Measurements from ENCODE around the gene SSR4. TPM values are rescaled to one million over a fixed set of nuclear protein-coding genes. Genes with fewer than 3 reads are reported as not detected.

SSR4 gene
- total RNA-seq, 1 experiment from 2014 or later, result 298 TPM

GRCh38 chrX:153769865-153770600 lies 24.4 kb upstream of the SSR4 start:
- H4K20me1 ChIP-seq (ENCODE audit: low read length), result no peaks in the 10 kb centered on the region
- ChIA-PET CTCF (no interaction called here), POLR2A (ENCODE audit: unreplicated experiment) (no interaction called here)
- H3K27me3 ChIP-seq (ENCODE audit: low read length), result no peaks in the 10 kb centered on the region
- peaks cover 2% of the 10 kb centered on the region; the same call in 1 of the 2 replicates for H3K36me3 ChIP-seq (ENCODE audit: low read depth, low read length)
- intact Hi-C loops (cut with micrococcal nuclease), result no loop called here
- H3F3A ChIP-seq (ENCODE audit: low read length, unreplicated experiment), result no peaks in the 10 kb centered on the region
- no peak overlapping the region for H2AFZ ChIP-seq (ENCODE audit: low read length)
- DNase-seq (no peak), ATAC-seq (no peak)
- TSS peak; percentile 8 for BruUV-seq (replicated peaks)
- no peak overlapping the region for H3K4me2 ChIP-seq (ENCODE audit: low read length)
- H3K4me3 ChIP-seq (ENCODE audit: low read length), result no peak overlapping the region
- no peak overlapping the region for H3K27ac ChIP-seq (ENCODE audit: low read length)
- no peaks in the 10 kb centered on the region for H3K9me3 ChIP-seq (ENCODE audit: low read length)
- TF ChIP-seq EZH2 (IDR thresholded peaks at IDR 0.05; ENCODE audit: low read length, unreplicated experiment), result no peak
- no peak for TF ChIP-seq EZH2phosphoT487 (IDR thresholded peaks at IDR 0.05; ENCODE audit: borderline replicate concordance, low read length)
- H3K79me2 ChIP-seq (ENCODE audit: low read length), result peaks cover 16% of the 10 kb centered on the region
- H3K9me2 ChIP-seq (replicated peaks; ENCODE audit: low read length), result no peaks in the 10 kb centered on the region
- H3K4me1 ChIP-seq (ENCODE audit: insufficient read depth, low read length), result peaks cover 19% of the 10 kb centered on the region
- no peak overlapping the region for H3K9ac ChIP-seq (ENCODE audit: low read length)

- H2AFZ ChIP-seq (ENCODE audit: low read length), result no peak overlapping the region
- ATAC-seq, result no peak
- H3K4me1 ChIP-seq (ENCODE audit: insufficient read depth, low read length), result peaks cover 11% of the 10 kb centered on the region
- no peaks in the 10 kb centered on the region for H3K27me3 ChIP-seq (ENCODE audit: low read length)
- H3K9me3 ChIP-seq (ENCODE audit: low read length), result no peaks in the 10 kb centered on the region
- H3F3A ChIP-seq (ENCODE audit: low read length, unreplicated experiment), result no peaks in the 10 kb centered on the region
- H3K9ac ChIP-seq (ENCODE audit: low read length), result no peak overlapping the region
- H3K4me3 ChIP-seq (ENCODE audit: low read length), result no peak overlapping the region
- H3K27ac ChIP-seq (ENCODE audit: low read length), result no peak overlapping the region
- TF ChIP-seq CTCF (conservative IDR thresholded peaks at IDR 0.05; ENCODE audit: low read depth, low read length), result no peak
- TF ChIP-seq EZH2phosphoT487 (IDR thresholded peaks at IDR 0.05; ENCODE audit: borderline replicate concordance, low read length), result no peak
- no peak for TF ChIP-seq EZH2 (IDR thresholded peaks at IDR 0.05; ENCODE audit: low read length, unreplicated experiment)
- H3K79me2 ChIP-seq (ENCODE audit: low read length), result peaks cover 8% of the 10 kb centered on the region
- intact Hi-C loops (cut with micrococcal nuclease), result no loop called here
- H3K9me2 ChIP-seq (replicated peaks; ENCODE audit: low read length), result no peaks in the 10 kb centered on the region
- H4K20me1 ChIP-seq (ENCODE audit: low read length), result no peaks in the 10 kb centered on the region
- H3K36me3 ChIP-seq (ENCODE audit: low read depth, low read length), result peaks cover 2% of the 10 kb centered on the region; the same call in 1 of the 2 replicates
- no TSS peak for BruUV-seq (replicated peaks)
- no peak for DNase-seq
- POLR2A ChIA-PET (ENCODE audit: unreplicated experiment), result no interaction called here
- CTCF ChIA-PET, result no interaction called here
- H3K4me2 ChIP-seq (ENCODE audit: low read length), result no peak overlapping the region
Measured at GRCh38 chrX:153770601-153771414, 23.7 kb upstream of the SSR4 start.

GRCh38 chrX:153771415-153772315 lies 22.8 kb upstream of the SSR4 start:
- Histone ChIP-seq H3K4me2 (ENCODE audit: low read length) (no peak overlapping the region), H3K9me3 (ENCODE audit: low read length) (no peaks in the 10 kb centered on the region), H3K27ac (ENCODE audit: low read length) (no peak overlapping the region), H3K9me2 (replicated peaks; ENCODE audit: low read length) (no peaks in the 10 kb centered on the region), H3K9ac (ENCODE audit: low read length) (no peak overlapping the region), H3K36me3 (ENCODE audit: low read depth, low read length) (peaks cover 2% of the 10 kb centered on the region; the same call in 1 of the 2 replicates), H2AFZ (ENCODE audit: low read length) (no peak overlapping the region), H3K4me3 (ENCODE audit: low read length) (no peak overlapping the region), H4K20me1 (ENCODE audit: low read length) (no peaks in the 10 kb centered on the region), H3F3A (ENCODE audit: low read length, unreplicated experiment) (no peaks in the 10 kb centered on the region), H3K27me3 (ENCODE audit: low read length) (no peaks in the 10 kb centered on the region), H3K79me2 (ENCODE audit: low read length) (peaks cover 6% of the 10 kb centered on the region), H3K4me1 (ENCODE audit: insufficient read depth, low read length) (peaks cover 4% of the 10 kb centered on the region)
- POLR2A ChIA-PET (ENCODE audit: unreplicated experiment), result no interaction called here
- no TSS peak for BruUV-seq (replicated peaks)
- no peak for TF ChIP-seq CTCF (conservative IDR thresholded peaks at IDR 0.05; ENCODE audit: low read depth, low read length)
- no peak for TF ChIP-seq EZH2phosphoT487 (IDR thresholded peaks at IDR 0.05; ENCODE audit: borderline replicate concordance, low read length)
- TF ChIP-seq EZH2 (IDR thresholded peaks at IDR 0.05; ENCODE audit: low read length, unreplicated experiment), result no peak
- ATAC-seq (no peak), DNase-seq (no peak)
- intact Hi-C loops (cut with micrococcal nuclease), result no loop called here
- CTCF ChIA-PET, result no interaction called here
